ENCODE results near the gene APOA5.

GRCh38 chr11:116831790-116832349 is 40.2 kb upstream of the APOA5 start:
- TF ChIP-seq ZBED1 (IDR thresholded peaks at IDR 0.05) (no peak), CTCF (IDR thresholded peaks at IDR 0.05 in 2 of 3, conservative IDR thresholded peaks at IDR 0.05 in 1 of 3; ENCODE audit: insufficient read depth in 2 of 3, low read depth in 1 of 3, low read length in 3 of 3) (no peak), POLR2A (conservative IDR thresholded peaks at IDR 0.05) (no peak), ETV6 (IDR thresholded peaks at IDR 0.05; ENCODE audit: borderline replicate concordance in 1 of 2, low read depth in 2 of 2, low read length in 1 of 2) (no peak), ETV6 (CRISPR knock-in tag; IDR thresholded peaks at IDR 0.05; ENCODE audit: borderline replicate concordance) (no peak), ID3 (CRISPR knock-in tag; IDR thresholded peaks at IDR 0.05) (no peak), ID3 (tag; IDR thresholded peaks at IDR 0.05) (no peak), FOXA1 (IDR thresholded peaks at IDR 0.05; ENCODE audit: borderline replicate concordance) (no peak), E2F4 (CRISPR knock-in tag; IDR thresholded peaks at IDR 0.05; ENCODE audit: low read depth) (no peak), ZNF695 (CRISPR knock-in tag; IDR thresholded peaks at IDR 0.05) (no peak), BRD4 (IDR thresholded peaks at IDR 0.05) (no peak)

Measured in K562 (cell line).